Epithelial cell of esophagus (primary cell): ENCODE measurements around the gene PIGL.
"Not testable (repeated sequence)": the region's sequence is repeated elsewhere in the genome, so short reads cannot be mapped to it uniquely, and the experiment has no call there.

Experiments
- DNase-seq: peaks from one replicate; pipeline ENCODE4 v3.0.0; 2010; ENCODE audit warnings: low read depth
- H3K4me3 ChIP-seq: 2 replicates; pipeline ENCODE4 v1.5.1; 2011; ENCODE audit warnings: mild to moderate bottlenecking, low read length, control low read depth
- CTCF ChIP-seq: IDR thresholded peaks from 2 replicates; pipeline ENCODE4 v1.5.1; 2011; ENCODE audit warnings: low read depth, mild to moderate bottlenecking, low read length, control low read depth, inconsistent platforms; ENCODE audit not compliant: insufficient read depth; ENCODE audit errors: missing control alignments

PIGL gene

GRCh38 chr17:16298140-16298662, 81.2 kb downstream of the PIGL start:
- no peak for TF ChIP-seq CTCF
- DNase-seq = no peak

GRCh38 chr17:16300554-16300953, 83.5 kb downstream of the PIGL start:
- H3K4me3 ChIP-seq = no peak overlapping the region
- no peak for DNase-seq
- no peak for TF ChIP-seq CTCF

More at GRCh38 chr17:16298140-16298662, 81.2 kb downstream of the PIGL start:
- no peak overlapping the region for H3K4me3 ChIP-seq

GRCh38 chr17:16301963-16302855, 85.2 kb downstream of the PIGL start:
- no peak overlapping the region for H3K4me3 ChIP-seq
- DNase-seq = peak; percentile 31
- TF ChIP-seq CTCF = no peak

GRCh38 chr17:16302856-16303255, 85.8 kb downstream of the PIGL start:
- no peak for DNase-seq
- TF ChIP-seq CTCF = no peak
- H3K4me3 ChIP-seq = no peak overlapping the region

- peak; percentile 24 for DNase-seq
- H3K4me3 ChIP-seq = no peak overlapping the region
- TF ChIP-seq CTCF = peak; percentile 46
These were observed 87.8 kb downstream of the PIGL start for GRCh38 chr17:16304830-16305229.

GRCh38 chr17:16306211-16306610, 89.2 kb downstream of the PIGL start:
- no peak for DNase-seq
- H3K4me3 ChIP-seq = no peak overlapping the region
- no peak for TF ChIP-seq CTCF

GRCh38 chr17:16312061-16312460, 95.1 kb downstream of the PIGL start:
- not testable (repeated sequence) for DNase-seq

More at GRCh38 chr17:16312061-16312460, 95.1 kb downstream of the PIGL start:
- not testable (repeated sequence) for H3K4me3 ChIP-seq
